Measurements from ENCODE around the gene FBXO31. TPM values are rescaled to one million over a fixed set of nuclear protein-coding genes. Genes with fewer than 3 reads are reported as not detected.

FBXO31 gene
- total and polyA plus RNA-seq, 9 of the 15 experiments (the other 6 are each of a cell fraction or from before 2014, with no cell fraction given), result 0.18 to 33.3 (median 10.9) TPM

GRCh38 chr16:87383505-87384161 lies at the start of gene FBXO31 (continued):
- no peak; the same call in 1 of the 2 replicates for TF ChIP-seq CREB1 (IDR thresholded peaks at IDR 0.05)
- peak; percentile 80 for TF ChIP-seq CREB1 (CRISPR knock-in tag; IDR thresholded peaks at IDR 0.05)
- TF ChIP-seq MCM7 (IDR thresholded peaks at IDR 0.05), result no peak
- peak; percentile 90; the same call in 1 of the 2 replicates for TF ChIP-seq KLF1 (tag; IDR thresholded peaks at IDR 0.05)
- TF ChIP-seq MXI1 (IDR thresholded peaks at IDR 0.05; ENCODE audit: low read depth, low read length), result peak; percentile 68
- TF ChIP-seq NR2C1 (IDR thresholded peaks at IDR 0.05), result no peak
- peak; percentile 23; the same call in 1 of the 2 replicates for TF ChIP-seq NR2C1 (tag; IDR thresholded peaks at IDR 0.05)
- TF ChIP-seq ETV5 (CRISPR knock-in tag; IDR thresholded peaks at IDR 0.05; ENCODE audit: low read depth), result peak; percentile 90
- no peak for TF ChIP-seq E4F1 (CRISPR knock-in tag; IDR thresholded peaks at IDR 0.05; ENCODE audit: borderline replicate concordance)
- peak; percentile 51; the same call in 1 of the 2 replicates for TF ChIP-seq PKNOX1 (IDR thresholded peaks at IDR 0.05)
- TF ChIP-seq ZBTB1 (CRISPR knock-in tag; IDR thresholded peaks at IDR 0.05; ENCODE audit: borderline replicate concordance, low read depth), result no peak
- 0 out of 2 replicates have a peak, but pooled peaks have one; percentile 45 for TF ChIP-seq ATF1 (CRISPR knock-in tag; IDR thresholded peaks at IDR 0.05)
- TF ChIP-seq ATF1 (tag; IDR thresholded peaks at IDR 0.05), result peak; percentile 87
- TF ChIP-seq HDAC6 (IDR thresholded peaks at IDR 0.05; ENCODE audit: low read depth, low read length), result peak; percentile 82; the same call in 1 of the 2 replicates
- 0 out of 2 replicates have a peak, but pooled peaks have one; percentile 43 for TF ChIP-seq MBD2 (IDR thresholded peaks at IDR 0.05; ENCODE audit: borderline replicate concordance, low read depth)
- no peak for TF ChIP-seq CCAR2 (IDR thresholded peaks at IDR 0.05; ENCODE audit: low read depth, low read length)
- TF ChIP-seq ZNF740 (CRISPR knock-in tag; IDR thresholded peaks at IDR 0.05), result peak; percentile 80
- TF ChIP-seq ZNF740 (tag; IDR thresholded peaks at IDR 0.05), result no peak
- peak; percentile 63 for TF ChIP-seq NUFIP1 (IDR thresholded peaks at IDR 0.05; ENCODE audit: partially characterized antibody)
- no peak for TF ChIP-seq FOXA3 (CRISPR knock-in tag; conservative IDR thresholded peaks at IDR 0.05 in 1 of 2, IDR thresholded peaks at IDR 0.05 in 1 of 2)
- no peak for TF ChIP-seq MLX (CRISPR knock-in tag; conservative IDR thresholded peaks at IDR 0.05)
- peak; percentile 68 for TF ChIP-seq MYC (IDR thresholded peaks at IDR 0.05; ENCODE audit: low read depth, low read length)
- no peak for TF ChIP-seq MYC (CRISPR knock-in tag; IDR thresholded peaks at IDR 0.05; ENCODE audit: borderline replicate concordance, low read depth)

All from K562 (cell line).